HepG2 (cell line): Measurements from ENCODE around the gene CYP2A7. TPM values are rescaled to one million over a fixed set of nuclear protein-coding genes. Genes with fewer than 3 reads are reported as not detected.

Experiments
- CBX2 ChIP-seq, 2 experiments: fragments of 200-600 bp in 1 of 2; sonication (generic); formaldehyde crosslinking in 1 of 2; IDR thresholded peaks; 2 replicates each; pipeline versions ENCODE4 v1.7.0 to v1.8.1; 2018 to 2022; ENCODE audit warnings: low read depth in 2 of 2, low read length in 1 of 2, mild to moderate bottlenecking in 1 of 2, missing genetic modification reagents in 1 of 2
- CENPT ChIP-seq: sonication (generic); formaldehyde crosslinking; IDR thresholded peaks from 2 replicates; pipeline ENCODE4 v1.8.0; 2022; ENCODE audit warnings: low read depth, mild to moderate bottlenecking, moderate library complexity, missing genetic modification reagents
- KDM6A ChIP-seq: IDR thresholded peaks from 2 replicates; pipeline ENCODE4 v1.6.1; 2016; ENCODE audit warnings: low read depth
- MAFK ChIP-seq, 2 experiments: IDR thresholded peaks in 1 of 2; conservative IDR thresholded peaks in 1 of 2; 2 replicates each; pipeline ENCODE4 v1.6.1; 2011; ENCODE audit warnings: improper control_type of control experiment in 2 of 2, low read length in 2 of 2
- RBAK ChIP-seq: sonication (generic); formaldehyde crosslinking; IDR thresholded peaks from 2 replicates; pipeline ENCODE4 v1.5.1; 2020; ENCODE audit warnings: mild to moderate bottlenecking, missing genetic modification reagents
- SATB2 ChIP-seq: sonication (generic); formaldehyde crosslinking; IDR thresholded peaks from 2 replicates; pipeline ENCODE4 v1.5.0; 2020; ENCODE audit warnings: missing genetic modification reagents
- TGIF2 ChIP-seq: IDR thresholded peaks from 2 replicates; pipeline ENCODE4 v1.6.1; 2016; ENCODE audit warnings: control low read depth, missing compliant biosample characterization
- THAP11 ChIP-seq: IDR thresholded peaks from 2 replicates; pipeline ENCODE4 v1.6.1; 2016; ENCODE audit warnings: missing biosample characterization, missing genetic modification reagents
- ZBTB49 ChIP-seq: sonication (generic); formaldehyde crosslinking; IDR thresholded peaks from 2 replicates; pipeline ENCODE4 v1.4.0; 2020; ENCODE audit warnings: missing genetic modification reagents, borderline replicate concordance
- ZFP1 ChIP-seq: IDR thresholded peaks from 2 replicates; pipeline ENCODE4 v1.6.1; 2016
- ZNF414 ChIP-seq: sonication (generic); formaldehyde crosslinking; IDR thresholded peaks from 2 replicates; pipeline ENCODE4 v1.5.0; 2020; ENCODE audit warnings: missing genetic modification reagents
- ZNF629 ChIP-seq: sonication (generic); formaldehyde crosslinking; conservative IDR thresholded peaks from 2 replicates; pipeline ENCODE4 v1.5.0; 2020; ENCODE audit warnings: missing genetic modification reagents
- ZNF761 ChIP-seq: sonication (generic); formaldehyde crosslinking; conservative IDR thresholded peaks from 2 replicates; pipeline ENCODE4 v1.4.0; 2020; ENCODE audit warnings: mild to moderate bottlenecking, missing genetic modification reagents
- ZNF776 ChIP-seq: sonication (generic); formaldehyde crosslinking; IDR thresholded peaks from 2 replicates; pipeline ENCODE4 v1.4.0; 2020; ENCODE audit warnings: mild to moderate bottlenecking, missing genetic modification reagents
- ZXDC ChIP-seq: sonication (generic); formaldehyde crosslinking; IDR thresholded peaks from 2 replicates; pipeline ENCODE4 v1.5.0; 2020; ENCODE audit warnings: mild to moderate bottlenecking, missing genetic modification reagents
- polyA plus RNA-seq, 8 experiments: library from polyadenylated mRNA; depleted of rRNA in 3 of 8; stranded (reverse) in 7 of 8; unstranded in 1 of 8; fragments of >200 nt; fragmentation: Illumina TruSeq in 4 of 8; extraction: Trizol in 4 of 8; gene quantifications; 2 replicates each; pipeline versions ENCODE4 v1.2.1 to v1.2.3, GENCODE V29; 2011 to 2016; ENCODE audit warnings: low read depth in 4 of 8, missing spikeins in 1 of 8, mixed read lengths in 1 of 8; ENCODE audit not compliant: insufficient read depth in 1 of 8
- total RNA-seq, 5 experiments: library from RNA; depleted of rRNA; stranded (reverse); fragments of >200 nt; fragmentation: Illumina TruSeq; extraction: Trizol; gene quantifications; 2 replicates each; pipeline ENCODE4 v1.2.3, GENCODE V29; 2016; ENCODE audit warnings: low read depth in 1 of 5
- TF ChIP-seq, protein P1 (sequence below): sonication (generic); formaldehyde crosslinking; IDR thresholded peaks from 2 replicates; pipeline ENCODE4 v1.4.0; 2020; ENCODE audit warnings: missing genetic modification reagents
- TF ChIP-seq, protein P2 (sequence below): sonication (generic); formaldehyde crosslinking; IDR thresholded peaks from 2 replicates; pipeline ENCODE4 v1.8.0; 2022; ENCODE audit warnings: low read depth, missing genetic modification reagents

Gene CYP2A7
- total and polyA plus RNA-seq, 2 of the 13 experiments (the other 11 are each of a cell fraction or from before 2014, with no cell fraction given): not detected

GRCh38 chr19:40921005-40921897 is 39.2 kb upstream of the CYP2A7 start (continued):
- TF ChIP-seq, protein P1, sequence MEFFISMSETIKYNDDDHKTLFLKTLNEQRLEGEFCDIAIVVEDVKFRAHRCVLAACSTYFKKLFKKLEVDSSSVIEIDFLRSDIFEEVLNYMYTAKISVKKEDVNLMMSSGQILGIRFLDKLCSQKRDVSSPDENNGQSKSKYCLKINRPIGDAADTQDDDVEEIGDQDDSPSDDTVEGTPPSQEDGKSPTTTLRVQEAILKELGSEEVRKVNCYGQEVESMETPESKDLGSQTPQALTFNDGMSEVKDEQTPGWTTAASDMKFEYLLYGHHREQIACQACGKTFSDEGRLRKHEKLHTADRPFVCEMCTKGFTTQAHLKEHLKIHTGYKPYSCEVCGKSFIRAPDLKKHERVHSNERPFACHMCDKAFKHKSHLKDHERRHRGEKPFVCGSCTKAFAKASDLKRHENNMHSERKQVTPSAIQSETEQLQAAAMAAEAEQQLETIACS (CRISPR knock-in tag): no peak
- TF ChIP-seq ZNF629: no peak
- TF ChIP-seq RBAK: no peak
- no peak for TF ChIP-seq CENPT (CRISPR knock-in tag)
- TF ChIP-seq ZXDC (CRISPR knock-in tag): no peak
- TF ChIP-seq ZNF761 (CRISPR knock-in tag): peak; percentile 83
- TF ChIP-seq SATB2: no peak
- peak in 1 of 2 experiments; percentile 5; a peak in 2 of 4 replicates for TF ChIP-seq MAFK (conservative IDR thresholded peaks at IDR 0.05 in 1 of 2, IDR thresholded peaks at IDR 0.05 in 1 of 2; ENCODE audit: low read length in 2 of 2)
- TF ChIP-seq CBX2 (IDR thresholded peaks at IDR 0.05; ENCODE audit: low read depth, low read length): no peak
- TF ChIP-seq CBX2 (CRISPR knock-in tag; IDR thresholded peaks at IDR 0.05; ENCODE audit: low read depth): no peak
- no peak for TF ChIP-seq ZBTB49 (CRISPR knock-in tag)
- TF ChIP-seq THAP11 (CRISPR knock-in tag): peak; percentile 70; the same call in 1 of the 2 replicates
- TF ChIP-seq, protein P2, sequence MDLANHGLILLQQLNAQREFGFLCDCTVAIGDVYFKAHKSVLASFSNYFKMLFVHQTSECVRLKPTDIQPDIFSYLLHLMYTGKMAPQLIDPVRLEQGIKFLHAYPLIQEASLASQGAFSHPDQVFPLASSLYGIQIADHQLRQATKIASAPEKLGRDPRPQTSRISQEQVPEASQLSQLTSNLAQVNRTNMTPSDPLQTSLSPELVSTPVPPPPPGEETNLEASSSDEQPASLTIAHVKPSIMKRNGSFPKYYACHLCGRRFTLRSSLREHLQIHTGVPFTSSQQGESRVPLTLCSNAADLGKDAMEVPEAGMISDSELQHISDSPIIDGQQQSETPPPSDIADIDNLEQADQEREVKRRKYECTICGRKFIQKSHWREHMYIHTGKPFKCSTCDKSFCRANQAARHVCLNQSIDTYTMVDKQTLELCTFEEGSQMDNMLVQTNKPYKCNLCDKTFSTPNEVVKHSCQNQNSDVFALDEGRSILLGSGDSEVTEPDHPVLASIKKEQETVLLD (CRISPR knock-in tag): 0 out of 2 replicates have a peak, but pooled peaks have one; percentile 44
- TF ChIP-seq ZFP1 (CRISPR knock-in tag): 0 out of 2 replicates have a peak, but pooled peaks have one; percentile 60
- no peak for TF ChIP-seq TGIF2 (CRISPR knock-in tag)
- peak; percentile 23; the same call in 1 of the 2 replicates for TF ChIP-seq ZNF414 (CRISPR knock-in tag)
- TF ChIP-seq KDM6A (CRISPR knock-in tag): no peak
- no peak for TF ChIP-seq ZNF776 (CRISPR knock-in tag)
